GM12872 (cell line): ENCODE measurements around the gene PPP1R37.

Experiments
- TF ChIP-seq, protein P1 (sequence below): IDR thresholded peaks from 3 replicates; pipeline ENCODE4 v1.5.1; 2011; ENCODE audit warnings: low read depth, mild to moderate bottlenecking, low read length, moderate library complexity; ENCODE audit not compliant: insufficient read depth

The PPP1R37 gene

DNA sequence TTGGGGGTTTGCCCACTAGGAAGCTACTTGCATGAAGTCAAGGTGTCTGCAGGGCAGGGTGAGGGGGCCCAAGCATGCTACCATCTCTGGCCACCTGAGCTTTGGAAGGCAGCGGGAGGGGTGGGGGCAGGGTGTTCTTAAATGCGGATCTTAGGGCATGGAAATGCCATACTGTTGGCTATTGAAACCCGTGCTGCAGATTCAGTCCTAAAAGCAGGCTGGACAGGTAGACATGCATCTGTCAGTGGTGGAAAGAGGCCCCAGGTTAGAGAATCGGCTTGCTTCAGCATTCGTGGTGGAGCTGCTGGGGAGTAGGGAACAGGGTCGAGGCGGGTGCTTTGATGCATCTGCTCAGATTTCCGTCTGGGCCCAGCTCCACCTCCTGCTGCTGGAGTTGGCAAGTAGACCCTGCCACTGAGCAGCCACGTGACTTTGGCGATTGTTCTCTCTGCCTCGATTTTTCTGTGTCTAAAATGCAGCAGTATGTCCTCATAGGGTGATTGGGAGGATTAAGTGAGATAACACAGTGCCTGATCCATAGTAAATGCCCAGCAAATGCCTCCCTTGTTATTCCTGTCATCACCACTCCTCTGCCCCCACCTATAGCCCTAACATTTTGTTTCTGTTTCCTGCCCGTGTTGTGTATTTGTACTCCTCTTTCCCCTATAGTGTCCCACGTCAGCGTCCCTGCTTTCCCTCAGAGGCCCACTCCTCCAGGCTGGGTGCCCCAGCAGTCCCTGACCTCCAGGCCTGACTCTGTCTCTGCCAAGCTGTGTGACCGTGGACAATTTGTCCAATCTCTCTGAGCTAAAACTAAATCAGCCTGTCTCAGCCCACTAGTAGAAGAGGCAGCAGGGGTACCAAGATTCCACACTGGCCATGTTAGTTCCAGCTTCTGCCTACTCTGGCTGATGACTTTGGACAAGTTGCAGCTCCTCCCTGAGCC, 5.8 kb downstream of the PPP1R37 start:
- TF ChIP-seq, protein P1, sequence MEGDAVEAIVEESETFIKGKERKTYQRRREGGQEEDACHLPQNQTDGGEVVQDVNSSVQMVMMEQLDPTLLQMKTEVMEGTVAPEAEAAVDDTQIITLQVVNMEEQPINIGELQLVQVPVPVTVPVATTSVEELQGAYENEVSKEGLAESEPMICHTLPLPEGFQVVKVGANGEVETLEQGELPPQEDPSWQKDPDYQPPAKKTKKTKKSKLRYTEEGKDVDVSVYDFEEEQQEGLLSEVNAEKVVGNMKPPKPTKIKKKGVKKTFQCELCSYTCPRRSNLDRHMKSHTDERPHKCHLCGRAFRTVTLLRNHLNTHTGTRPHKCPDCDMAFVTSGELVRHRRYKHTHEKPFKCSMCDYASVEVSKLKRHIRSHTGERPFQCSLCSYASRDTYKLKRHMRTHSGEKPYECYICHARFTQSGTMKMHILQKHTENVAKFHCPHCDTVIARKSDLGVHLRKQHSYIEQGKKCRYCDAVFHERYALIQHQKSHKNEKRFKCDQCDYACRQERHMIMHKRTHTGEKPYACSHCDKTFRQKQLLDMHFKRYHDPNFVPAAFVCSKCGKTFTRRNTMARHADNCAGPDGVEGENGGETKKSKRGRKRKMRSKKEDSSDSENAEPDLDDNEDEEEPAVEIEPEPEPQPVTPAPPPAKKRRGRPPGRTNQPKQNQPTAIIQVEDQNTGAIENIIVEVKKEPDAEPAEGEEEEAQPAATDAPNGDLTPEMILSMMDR: no peak

DNA sequence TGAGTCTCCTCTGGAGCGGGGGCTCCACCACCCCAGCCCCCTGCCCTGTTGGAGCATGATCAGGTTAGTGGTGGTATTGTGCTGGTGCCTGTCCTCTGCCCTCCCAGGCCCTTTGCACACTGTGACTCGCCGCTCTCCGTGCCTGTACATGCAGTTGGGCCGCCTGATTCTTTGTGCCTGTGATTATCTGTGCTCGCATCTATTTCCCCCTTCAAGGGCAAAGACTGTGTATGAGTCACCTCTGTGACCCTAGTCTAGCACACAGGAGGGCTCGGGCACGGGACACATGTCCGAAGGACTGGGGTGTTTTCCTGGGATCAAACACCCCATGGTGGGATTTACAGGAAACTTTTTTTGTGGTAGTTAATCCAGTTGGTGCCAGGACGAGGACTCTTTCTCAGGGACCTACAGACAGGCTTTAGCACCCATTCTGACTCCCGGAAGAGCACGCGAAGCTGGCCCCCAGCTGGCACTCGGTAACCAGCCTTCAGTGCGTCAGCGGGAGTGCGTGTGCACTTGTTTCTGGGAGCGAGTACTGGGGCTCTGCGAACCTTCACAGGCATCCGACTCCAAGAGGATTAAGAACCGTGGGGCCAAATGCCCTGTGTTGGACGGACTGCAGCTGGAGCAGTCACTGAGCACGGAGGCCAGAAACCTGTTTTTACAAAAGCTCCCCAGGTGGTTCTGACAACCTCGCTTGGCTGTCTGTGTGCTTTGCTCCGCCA, 6.7 kb downstream of the PPP1R37 start:
- TF ChIP-seq, protein P1: no peak

DNA sequence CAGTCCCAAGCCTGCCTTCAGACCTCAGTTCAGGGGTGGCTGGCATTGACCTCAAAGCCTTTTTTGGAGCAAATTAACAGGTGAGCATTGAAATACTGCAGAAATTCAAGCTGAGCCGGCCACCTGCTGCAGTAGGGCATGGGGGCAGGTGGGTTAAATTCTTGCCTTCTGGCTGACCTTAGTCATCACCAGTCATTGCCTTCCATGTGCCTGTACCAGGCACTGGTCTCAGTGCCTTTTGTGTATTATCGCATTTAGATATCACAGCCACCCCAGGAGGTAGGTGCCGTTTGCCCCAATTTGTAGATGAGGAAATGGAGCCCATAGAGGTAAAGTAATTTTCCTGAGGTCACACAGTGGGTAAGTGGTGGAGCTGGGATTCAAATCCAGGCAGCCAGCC, 7.2 kb downstream of the PPP1R37 start:
- TF ChIP-seq, protein P1: no peak

DNA sequence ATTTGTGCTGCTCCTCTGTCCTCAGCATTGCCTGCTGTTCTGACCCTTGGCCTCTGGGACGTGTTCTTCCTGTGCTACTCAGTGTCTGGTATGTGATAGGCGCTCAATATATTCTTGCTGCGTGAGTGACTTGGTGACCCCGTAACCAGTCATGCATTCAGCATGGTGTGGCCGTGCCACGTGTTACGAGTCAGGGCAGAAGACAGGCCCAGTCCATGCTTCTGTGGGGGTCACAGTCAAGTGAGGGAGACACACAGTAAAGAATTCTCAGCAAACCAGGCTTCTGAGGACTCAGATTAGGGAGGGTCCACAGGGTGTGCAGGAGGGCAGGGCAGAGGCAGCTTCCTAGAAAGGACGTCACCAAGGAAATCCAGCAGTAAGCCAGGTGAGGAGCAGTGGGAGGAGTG, 7.9 kb downstream of the PPP1R37 start:
- TF ChIP-seq, protein P1: no peak

DNA sequence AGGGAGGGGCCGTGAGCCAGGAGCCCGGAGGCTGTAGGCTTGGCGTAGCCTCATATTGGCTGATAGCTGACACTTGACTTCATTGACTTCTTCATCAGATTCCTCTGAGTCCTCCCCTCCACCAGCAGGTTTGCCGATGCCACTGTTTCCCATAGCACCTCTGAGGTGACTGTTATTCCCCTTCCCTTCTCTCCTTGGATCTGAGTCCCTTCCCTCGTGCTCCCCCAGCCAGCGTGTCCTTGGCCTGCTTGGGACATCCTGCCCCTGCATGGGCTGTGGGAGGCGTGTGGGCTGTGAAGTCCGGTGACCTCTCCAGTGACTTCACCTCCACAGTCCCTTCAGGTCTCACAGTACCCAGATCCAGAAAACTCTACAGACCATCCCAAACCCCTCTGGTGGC, 8.8 kb downstream of the PPP1R37 start:
- TF ChIP-seq, protein P1: no peak

DNA sequence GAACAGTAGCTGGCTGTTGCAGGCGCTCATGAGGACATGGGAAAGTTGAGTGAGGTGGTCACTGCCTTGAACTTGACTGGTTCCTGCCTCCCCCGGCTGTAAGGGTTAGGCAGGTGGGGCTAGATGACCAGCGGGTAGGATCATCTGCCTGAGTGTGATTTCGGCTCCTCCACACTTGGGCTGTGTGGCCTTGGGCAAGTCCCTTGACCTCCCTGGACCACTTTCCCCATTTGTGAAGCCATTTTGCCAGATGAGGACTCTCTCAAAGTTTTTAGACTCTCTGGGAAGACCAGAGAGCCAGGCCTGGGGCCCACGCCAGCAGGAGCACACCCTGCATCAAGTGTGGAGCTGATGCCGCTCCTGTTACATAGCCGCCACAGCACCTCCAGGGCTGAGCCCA, 9.5 kb downstream of the PPP1R37 start:
- TF ChIP-seq, protein P1: no peak

DNA sequence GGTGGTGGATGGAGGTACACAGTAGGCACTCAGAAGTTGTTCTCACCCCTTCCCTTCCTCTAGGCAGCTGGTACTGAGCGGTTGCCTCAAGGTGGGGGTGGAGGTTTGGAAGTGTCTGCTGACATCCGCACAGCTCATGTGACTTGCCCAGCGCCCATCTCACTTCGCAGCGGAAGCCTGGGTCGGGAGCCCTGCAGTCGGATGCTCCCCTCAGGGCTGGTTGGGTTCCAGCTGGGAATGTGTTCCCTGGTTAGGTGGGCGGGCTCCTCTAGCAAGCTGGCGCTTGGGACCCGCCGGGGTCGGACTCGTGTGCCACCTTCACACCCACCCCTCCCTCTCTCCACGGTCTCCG, 10.2 kb downstream of the PPP1R37 start:
- TF ChIP-seq, protein P1: no peak
